Neural crest cell (in vitro differentiated cells): Measurements from ENCODE around the gene ZCCHC2. TPM values are rescaled to one million over a fixed set of nuclear protein-coding genes. Genes with fewer than 3 reads are reported as not detected.

Source experiments
- DNase-seq: peaks from one replicate; pipeline ENCODE4 v3.0.0; 2021; ENCODE audit warnings: low read depth, mixed read lengths, low spot score
- H3K27ac Mint-ChIP-seq: one replicate; pipeline ENCODE4 v1.8.0; 2021; ENCODE audit warnings: mild to moderate bottlenecking, mixed read lengths; ENCODE audit not compliant: unreplicated experiment
- H3K27me3 Mint-ChIP-seq: 2 replicates; pipeline ENCODE4 v1.8.0; 2021; ENCODE audit warnings: low read depth, mild to moderate bottlenecking, mixed read lengths
- H3K36me3 Mint-ChIP-seq: 2 replicates; pipeline ENCODE4 v1.8.0; 2021; ENCODE audit warnings: low read depth, mild to moderate bottlenecking, mixed read lengths
- H3K4me1 Mint-ChIP-seq: 2 replicates; pipeline ENCODE4 v1.8.0; 2021; ENCODE audit warnings: mixed read lengths
- H3K4me3 Mint-ChIP-seq: one replicate; pipeline ENCODE4 v1.8.0; 2021; ENCODE audit warnings: mild to moderate bottlenecking, mixed read lengths
- H3K9me3 Mint-ChIP-seq: 2 replicates; pipeline ENCODE4 v1.8.0; 2021; ENCODE audit warnings: mixed read lengths
- CTCF ChIP-seq: fragments of 200-600 bp; sonication (generic); conservative IDR thresholded peaks from 2 replicates; pipeline ENCODE4 v1.5.0; 2021; ENCODE audit warnings: antibody characterized with exemption, mild to moderate bottlenecking
- total RNA-seq: library from RNA; stranded (reverse); gene quantifications from 2 replicates; pipeline ENCODE4 v1.2.1, GENCODE V29; 2021

Gene ZCCHC2
- total RNA-seq, 1 donor from 2014 or later = 14.7 TPM

- Mint-ChIP-seq H3K9me3 (peaks cover 8% of the 10 kb centered on the region), H3K4me1 (peaks cover 19% of the 10 kb centered on the region), H3K4me3 (no peak overlapping the region), H3K27me3 (no peaks in the 10 kb centered on the region), H3K27ac (no peak overlapping the region), H3K36me3 (peaks cover 6% of the 10 kb centered on the region)
- DNase-seq = no peak
- TF ChIP-seq CTCF = no peak
Observed at GRCh38 chr18:62500966-62501591, 21.7 kb upstream of the ZCCHC2 start.

DNA sequence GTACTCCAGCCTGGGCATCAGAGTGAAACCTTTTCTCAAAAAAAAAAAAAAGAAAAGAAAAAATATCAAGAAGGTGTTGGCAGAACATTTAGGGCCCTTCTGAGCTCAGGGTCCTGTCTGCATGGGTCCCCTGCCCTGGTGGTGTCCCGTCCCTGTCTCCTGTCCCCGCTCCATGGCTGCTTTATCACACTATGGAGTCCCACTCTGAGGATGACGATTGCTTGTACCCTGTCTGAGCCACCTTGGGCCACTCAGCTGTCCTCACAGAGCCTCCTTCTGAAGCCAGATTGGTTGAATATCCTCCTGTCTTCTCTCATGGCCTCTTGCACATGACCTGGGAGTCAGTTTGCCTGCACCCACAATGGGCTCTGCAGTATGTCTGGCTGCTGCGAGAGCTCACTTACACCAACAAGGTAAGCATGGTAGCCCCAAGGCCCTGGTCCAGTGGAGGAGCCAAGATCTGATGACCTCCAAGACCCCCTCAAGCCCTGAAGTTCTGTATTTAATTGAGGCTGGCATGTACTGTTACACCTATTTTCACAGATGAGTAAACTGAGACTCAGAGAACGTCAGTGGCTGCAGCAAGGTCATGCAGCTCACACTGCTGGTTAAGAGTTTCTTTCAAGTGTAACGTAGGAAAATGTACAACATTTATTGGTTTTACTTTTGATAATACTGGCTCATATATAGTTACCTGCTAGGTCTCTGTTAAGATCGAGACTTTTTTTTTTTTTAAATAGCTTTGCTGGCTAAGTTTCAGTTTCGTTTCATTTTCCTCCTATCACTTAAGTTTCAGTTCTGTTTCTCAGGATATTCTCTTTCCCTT lies 16.9 kb upstream of the ZCCHC2 start:
- TF ChIP-seq CTCF = no peak
- Mint-ChIP-seq H3K27ac (no peak overlapping the region), H3K9me3 (peaks cover 8% of the 10 kb centered on the region), H3K4me1 (no peaks in the 10 kb centered on the region), H3K27me3 (no peaks in the 10 kb centered on the region), H3K4me3 (no peak overlapping the region), H3K36me3 (peaks cover 6% of the 10 kb centered on the region)
- no peak for DNase-seq

DNA sequence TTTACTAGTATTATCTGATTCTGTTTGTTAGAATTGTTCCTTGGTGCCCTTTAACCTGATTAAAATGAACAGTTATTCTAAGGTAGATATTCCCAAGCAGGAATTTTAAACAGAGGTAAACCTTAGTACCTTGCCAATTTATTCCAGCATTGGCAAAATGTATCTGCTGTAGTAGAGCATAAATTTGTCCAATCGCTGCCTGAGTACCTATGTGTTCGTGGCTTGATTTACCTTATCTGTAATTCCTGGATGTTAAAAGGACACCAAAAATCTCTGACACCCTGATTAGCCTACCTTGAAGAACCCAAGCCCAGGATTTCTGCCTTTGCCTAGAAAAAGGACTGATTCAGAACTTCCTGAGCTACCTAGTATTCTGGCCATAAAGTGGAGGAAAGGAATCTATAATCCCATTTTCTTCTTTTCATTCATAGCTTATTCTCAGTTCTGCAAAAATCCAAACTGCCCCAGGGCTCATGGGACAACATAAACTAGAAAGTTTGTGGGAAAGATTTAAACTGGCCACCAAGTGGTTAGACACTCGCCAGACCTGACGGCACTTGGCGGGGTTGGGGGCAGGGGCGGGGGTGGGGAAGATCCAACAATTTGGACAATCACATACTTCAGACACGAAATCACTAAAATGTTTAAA lies 16.2 kb upstream of the ZCCHC2 start:
- Mint-ChIP-seq H3K4me3 (no peak overlapping the region), H3K4me1 (no peaks in the 10 kb centered on the region), H3K27ac (no peak overlapping the region), H3K27me3 (no peaks in the 10 kb centered on the region), H3K36me3 (peaks cover 8% of the 10 kb centered on the region), H3K9me3 (peaks cover 10% of the 10 kb centered on the region)
- DNase-seq = no peak
- no peak for TF ChIP-seq CTCF

- Mint-ChIP-seq H3K4me1 (no peaks in the 10 kb centered on the region), H3K36me3 (peaks cover 20% of the 10 kb centered on the region), H3K9me3 (peaks cover 9% of the 10 kb centered on the region), H3K4me3 (no peak overlapping the region), H3K27me3 (no peaks in the 10 kb centered on the region), H3K27ac (no peak overlapping the region)
- TF ChIP-seq CTCF = no peak
- no peak for DNase-seq
Observed at GRCh38 chr18:62509779-62510178, 13.0 kb upstream of the ZCCHC2 start.

DNA sequence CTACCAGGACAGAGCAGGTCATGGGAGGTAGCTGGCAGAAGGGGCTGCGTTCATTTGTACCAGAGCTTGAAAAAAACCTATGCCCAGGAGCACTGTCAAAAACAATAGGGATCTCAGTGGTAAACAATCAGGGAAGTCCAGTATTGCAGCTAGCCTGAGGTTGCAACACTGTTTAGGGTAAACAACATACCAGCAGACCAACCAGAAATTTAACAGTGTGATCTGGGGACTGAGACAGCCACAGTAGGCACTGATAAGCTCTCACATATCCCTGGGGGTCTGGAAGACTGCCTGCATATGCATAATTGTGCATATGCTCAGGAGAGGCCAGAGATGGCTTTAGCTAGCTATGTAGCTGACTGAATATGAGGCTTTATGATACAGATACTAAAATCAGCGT lies 12.0 kb upstream of the ZCCHC2 start:
- Mint-ChIP-seq H3K4me3 (no peak overlapping the region), H3K27me3 (no peaks in the 10 kb centered on the region), H3K4me1 (no peaks in the 10 kb centered on the region), H3K36me3 (peaks cover 20% of the 10 kb centered on the region), H3K9me3 (peaks cover 9% of the 10 kb centered on the region), H3K27ac (no peak overlapping the region)
- TF ChIP-seq CTCF = no peak
- no peak for DNase-seq
